Epithelial cell of prostate (primary cell): ENCODE measurements around the gene ESPN.
A peak's percentile ranks its signal among the peaks of the same experiment; 100 is the strongest.
"Not testable (repeated sequence)": the region's sequence is repeated elsewhere in the genome, so short reads cannot be mapped to it uniquely, and the experiment has no call there.

Experiments
- DNase-seq: peaks from one replicate; pipeline ENCODE4 v3.0.0-alpha.2; 2011; ENCODE audit warnings: low read depth, low spot score
- H3K27ac ChIP-seq: fragments of 450-650 bp; 2 replicates; pipeline ENCODE4 v1.5.1; 2017; ENCODE audit warnings: mild to moderate bottlenecking

The ESPN gene

GRCh38 chr1:6426972-6427350 is 2.4 kb downstream of the ESPN start:
- no peak for DNase-seq
- H3K27ac ChIP-seq = no peak overlapping the region

DNA sequence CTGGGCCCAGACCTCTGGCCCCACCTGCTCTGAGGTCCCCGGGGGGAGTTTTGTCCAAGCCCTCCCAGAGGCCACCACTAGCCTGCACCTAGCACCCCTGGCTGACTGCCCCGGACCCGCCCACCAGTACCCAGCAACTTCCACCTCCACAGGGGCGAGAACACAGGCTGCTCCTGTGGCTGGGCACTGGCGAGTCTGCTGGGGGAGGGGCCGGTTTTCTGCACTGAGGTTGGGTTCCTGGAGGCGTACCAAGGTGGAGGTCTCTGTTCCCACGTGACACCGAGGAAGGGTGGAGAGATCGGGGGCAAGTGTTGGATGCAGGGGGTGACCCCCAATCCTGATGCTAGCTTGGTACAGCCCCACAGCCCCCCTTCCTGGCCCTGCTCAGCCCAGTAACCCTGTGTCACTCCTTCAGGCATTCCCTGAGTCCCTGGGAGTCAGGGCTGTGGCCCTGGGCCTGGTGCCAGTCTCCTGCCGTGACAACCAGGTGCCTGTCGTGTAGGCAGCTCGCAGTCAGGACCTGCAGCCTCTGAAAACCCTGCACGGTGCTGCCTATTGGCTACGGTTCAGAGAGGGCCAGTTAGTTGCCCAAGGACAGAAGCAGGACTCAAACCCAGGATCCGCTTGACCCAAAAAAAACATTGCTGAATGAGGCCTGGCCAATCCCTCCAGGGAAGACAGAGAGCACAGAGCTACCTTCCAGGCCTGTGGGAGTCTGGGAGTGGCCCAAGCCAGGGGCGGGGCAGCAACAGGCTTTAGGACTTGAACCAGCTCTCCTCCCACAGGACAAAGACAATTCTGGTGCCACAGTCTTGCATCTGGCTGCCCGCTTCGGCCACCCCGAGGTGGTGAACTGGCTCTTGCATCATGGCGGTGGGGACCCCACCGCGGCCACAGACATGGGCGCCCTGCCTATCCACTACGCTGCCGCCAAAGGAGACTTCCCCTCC is 3.1 kb downstream of the ESPN start:
- H3K27ac ChIP-seq = peak overlapping the region; percentile 9
- DNase-seq = no peak

DNA sequence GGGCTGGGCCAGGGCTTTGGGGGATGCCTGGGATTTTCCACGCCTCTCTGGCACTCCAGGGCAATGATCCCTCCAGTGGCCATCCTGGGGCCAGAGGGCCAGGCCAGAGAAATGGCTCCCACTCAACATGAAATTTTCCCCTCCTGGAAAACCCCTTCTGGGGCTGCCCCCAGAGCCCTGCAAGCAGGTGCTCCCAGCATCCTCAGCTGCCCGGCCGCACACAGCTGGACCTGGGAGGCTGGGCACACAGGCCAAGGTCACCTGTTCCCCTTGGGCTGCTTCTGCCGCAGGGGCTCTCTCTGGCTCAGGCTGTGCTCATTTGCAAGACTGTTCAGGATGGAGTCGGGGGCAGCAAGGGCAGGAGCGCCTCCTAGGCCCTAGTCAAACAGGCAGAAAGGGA is 3.9 kb downstream of the ESPN start:
- DNase-seq, H3K27ac ChIP-seq: not testable (repeated sequence)

DNA sequence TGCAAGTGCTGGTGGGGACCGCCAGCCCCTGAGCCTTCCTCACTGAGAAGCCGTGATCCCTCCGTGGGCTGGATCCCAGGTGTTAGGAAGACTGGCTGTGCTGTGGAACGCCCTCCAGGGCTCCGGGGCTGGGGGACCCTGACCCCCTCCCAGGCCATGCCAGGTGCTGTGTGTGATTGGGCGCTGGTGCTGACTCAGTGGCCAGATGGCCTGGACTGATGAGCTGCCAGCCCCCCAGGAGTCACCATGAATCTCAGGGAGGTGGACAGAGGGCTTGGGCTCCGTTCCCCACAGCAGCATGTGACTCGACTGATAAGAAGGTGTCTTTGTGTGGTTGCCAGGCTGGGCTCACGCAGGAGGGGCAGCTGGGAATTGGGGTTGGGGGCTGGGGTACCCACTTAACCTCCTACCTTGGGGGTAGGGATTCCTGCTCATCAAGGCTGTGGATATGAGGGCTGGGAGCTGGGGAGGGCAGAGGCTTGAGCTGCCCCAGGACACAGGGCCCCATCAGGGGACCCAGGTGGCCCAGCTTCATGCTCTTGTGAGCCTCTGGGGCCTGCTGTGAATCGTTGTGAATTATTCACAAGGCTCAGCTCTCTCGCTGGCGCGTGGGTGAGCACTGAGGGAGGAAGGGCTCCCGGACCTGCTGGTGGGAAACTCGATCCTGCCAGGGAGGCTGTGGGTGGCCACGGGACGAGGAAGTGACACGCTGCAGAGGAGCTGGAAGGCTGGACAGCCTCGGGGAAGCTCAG is 5.3 kb downstream of the ESPN start:
- not testable (repeated sequence) for DNase-seq, H3K27ac ChIP-seq

DNA sequence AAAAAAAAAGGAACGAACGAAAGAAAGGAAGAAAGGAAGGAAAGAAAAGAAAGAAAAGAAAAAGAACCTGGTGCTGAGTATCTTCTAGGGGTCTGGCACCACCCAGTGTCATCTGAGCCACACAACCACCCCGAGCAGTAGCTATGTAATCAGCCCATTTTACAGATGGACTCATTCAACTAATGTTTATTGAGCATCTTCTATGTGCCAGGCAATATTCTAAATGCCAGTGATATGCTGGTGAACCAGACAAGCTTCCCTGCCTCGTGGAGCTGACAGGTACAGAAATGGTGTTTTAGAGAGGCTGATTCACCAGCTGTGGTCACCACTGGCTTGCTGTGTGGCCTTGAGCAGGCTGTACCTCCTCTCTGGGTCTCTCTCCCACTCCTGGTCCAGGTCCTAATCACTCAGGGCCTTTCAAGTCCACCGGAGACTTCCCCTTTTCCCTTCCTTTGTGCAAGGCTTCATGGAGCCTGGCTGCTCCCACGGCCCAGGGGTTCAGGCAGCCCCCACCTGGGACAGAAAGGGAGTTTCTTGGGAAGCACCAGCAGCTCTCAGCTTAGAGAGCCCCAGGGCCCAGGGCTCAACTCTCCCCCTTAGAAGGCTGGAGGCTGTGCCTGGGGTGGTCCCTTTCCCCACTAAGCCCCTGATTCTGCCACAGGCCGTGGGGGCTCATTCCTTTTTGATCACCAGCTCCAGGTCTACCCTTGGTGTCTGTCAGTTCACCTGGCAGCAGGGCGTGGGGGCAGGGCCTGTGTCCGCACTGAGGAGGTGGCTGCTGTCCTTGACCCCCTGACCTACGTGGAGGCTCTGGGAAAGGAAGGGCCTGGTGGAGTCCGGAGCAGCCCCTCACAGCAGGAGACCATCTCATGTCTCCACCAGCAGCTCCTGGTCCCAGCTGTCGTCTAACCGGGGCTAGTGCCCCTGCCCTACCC is 7.3 kb downstream of the ESPN start:
- DNase-seq = not testable (repeated sequence)

DNA sequence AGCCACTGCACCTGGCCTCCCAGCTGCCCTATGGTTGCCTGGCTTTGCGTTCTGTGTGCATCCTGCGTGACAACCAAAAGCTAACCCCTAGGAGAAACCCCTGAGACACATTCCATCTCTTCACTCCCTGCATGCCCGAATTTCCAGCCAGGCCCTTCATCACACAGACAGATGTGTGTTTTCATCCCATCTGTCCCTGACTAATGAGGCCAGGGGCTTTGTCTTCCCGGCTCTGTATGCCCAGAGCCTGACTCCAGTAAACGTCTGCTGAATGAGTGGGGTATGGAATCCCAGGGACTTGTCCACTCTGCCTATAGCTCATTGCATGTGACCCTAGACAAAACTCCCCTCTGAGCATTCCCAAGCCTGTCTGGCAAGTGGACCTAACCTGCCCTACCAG is 9.6 kb downstream of the ESPN start:
- DNase-seq = no peak

More for the DNA sequence above, 7.3 kb downstream of the ESPN start:
- not testable (repeated sequence) for H3K27ac ChIP-seq

DNA sequence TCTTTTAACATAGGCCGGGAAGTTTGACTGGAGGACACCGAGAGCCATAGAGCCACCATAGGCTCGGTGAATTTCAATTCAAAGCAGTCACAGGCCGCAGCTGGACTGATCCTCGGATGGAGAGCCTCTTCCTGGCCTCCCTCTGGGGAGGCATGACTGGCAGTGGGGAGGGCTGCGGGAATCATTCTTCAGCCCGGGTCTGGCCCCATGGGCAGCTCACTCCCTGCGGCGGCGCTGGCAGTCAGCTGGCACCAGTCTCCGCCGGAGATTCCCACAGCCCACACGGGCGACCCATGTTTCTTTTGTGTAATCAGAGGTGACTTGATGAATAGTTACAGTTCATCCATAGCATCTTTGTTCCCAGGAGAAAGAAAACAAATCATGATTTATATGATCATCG is 10.6 kb downstream of the ESPN start:
- DNase-seq = no peak
- no peak overlapping the region for H3K27ac ChIP-seq

More for the DNA sequence above, 9.6 kb downstream of the ESPN start:
- H3K27ac ChIP-seq = no peak overlapping the region

DNA sequence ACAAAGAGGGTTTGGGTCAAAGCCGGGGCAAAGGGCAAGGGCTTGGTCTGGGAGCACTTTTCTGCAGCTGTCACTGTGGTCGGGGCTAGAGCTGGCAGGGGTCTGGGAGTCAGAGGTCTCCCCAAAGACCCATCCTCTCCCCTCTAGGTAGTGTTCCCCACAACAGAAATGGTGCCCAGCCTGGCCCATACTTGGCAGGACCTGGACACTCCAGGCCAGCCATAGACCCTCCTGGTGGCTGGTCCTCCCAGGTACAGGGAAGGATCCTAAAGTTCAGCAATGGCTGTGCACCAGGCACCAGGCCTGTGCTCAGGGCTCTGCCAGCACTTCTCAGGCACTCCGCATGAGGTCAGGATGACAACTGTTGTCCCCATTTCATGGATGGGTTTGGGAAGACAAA is 11.0 kb downstream of the ESPN start:
- H3K27ac ChIP-seq = no peak overlapping the region
- DNase-seq = no peak

DNA sequence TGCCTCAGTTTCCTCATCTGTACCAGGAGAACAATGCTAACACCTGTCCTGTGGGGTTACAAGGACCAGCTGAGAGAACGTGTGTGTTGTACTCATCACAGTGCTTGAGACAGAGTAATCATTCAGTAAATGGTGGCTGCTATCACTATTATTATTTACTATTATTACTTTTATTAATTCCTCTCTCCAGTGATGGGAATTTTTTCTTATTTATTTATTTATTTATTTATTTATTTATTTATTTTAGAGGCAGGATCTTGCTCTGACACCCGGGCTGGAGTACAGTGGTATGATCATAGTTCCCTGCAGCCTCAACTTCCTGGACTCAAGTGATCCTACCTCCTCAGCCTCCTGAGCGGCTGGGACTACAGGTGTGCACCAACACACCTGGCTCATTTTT is 11.7 kb downstream of the ESPN start:
- not testable (repeated sequence) for DNase-seq, H3K27ac ChIP-seq

- DNase-seq = not testable (repeated sequence)
Observed at GRCh38 chr1:6437012-6437700, 12.6 kb downstream of the ESPN start.

GRCh38 chr1:6438047-6438525 is 13.5 kb downstream of the ESPN start:
- H3K27ac ChIP-seq = no peak overlapping the region
- no peak for DNase-seq

More at GRCh38 chr1:6437012-6437700, 12.6 kb downstream of the ESPN start:
- not testable (repeated sequence) for H3K27ac ChIP-seq

DNA sequence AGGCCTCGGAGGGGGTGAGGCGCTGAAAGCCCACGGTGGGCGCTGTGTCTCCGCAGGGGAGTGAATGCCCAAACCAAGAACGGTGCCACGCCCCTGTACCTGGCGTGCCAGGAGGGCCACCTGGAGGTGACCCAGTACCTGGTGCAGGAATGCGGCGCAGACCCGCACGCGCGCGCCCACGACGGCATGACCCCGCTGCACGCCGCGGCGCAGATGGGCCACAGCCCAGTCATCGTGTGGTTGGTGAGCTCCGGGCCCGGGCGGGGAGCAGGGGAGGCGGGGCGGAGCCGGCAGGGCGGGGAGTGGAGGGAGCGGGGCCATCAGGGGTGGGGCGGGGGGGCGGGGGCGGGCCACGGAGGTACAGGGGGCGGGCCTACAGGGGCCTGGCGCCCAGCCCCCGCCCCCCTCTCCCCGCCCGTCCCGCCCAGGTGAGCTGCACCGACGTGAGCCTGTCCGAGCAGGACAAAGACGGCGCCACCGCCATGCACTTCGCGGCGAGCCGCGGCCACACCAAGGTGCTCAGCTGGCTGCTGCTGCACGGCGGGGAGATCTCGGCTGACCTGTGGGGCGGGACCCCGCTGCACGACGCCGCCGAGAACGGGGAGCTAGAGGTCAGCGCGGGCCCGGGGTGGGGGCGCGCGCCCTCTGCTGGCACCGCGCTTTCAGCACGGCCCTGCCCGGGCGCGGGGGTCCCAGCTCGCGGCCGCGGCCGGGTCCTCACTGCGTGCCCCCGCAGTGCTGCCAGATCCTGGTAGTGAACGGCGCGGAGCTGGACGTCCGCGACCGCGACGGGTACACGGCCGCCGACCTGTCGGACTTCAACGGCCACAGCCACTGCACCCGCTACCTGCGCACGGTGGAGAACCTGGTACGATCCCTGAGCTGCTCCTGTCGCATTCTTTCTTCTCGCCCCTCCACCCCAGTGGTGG is 15.9 kb downstream of the ESPN start:
- DNase-seq = no peak
- H3K27ac ChIP-seq = no peak overlapping the region

DNA sequence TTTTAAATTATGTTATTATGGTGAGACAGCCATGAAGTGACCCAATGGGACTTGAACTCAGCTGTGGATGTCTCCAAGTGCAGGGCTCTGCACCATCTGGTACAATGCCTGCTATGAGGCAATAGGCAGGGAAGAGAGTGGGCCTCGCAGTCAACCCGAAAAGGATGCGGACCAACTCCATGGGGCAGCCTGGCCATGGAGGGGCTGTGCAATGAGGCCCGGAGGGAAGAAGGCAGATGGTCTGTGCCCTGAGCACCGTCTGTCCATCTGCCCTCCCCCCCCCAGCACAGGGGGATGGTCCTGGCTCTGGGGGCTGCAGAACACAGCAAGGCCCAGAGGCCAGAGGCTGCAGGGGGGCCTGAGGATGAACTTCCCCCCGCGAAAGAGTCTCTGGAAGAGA is 17.0 kb downstream of the ESPN start:
- H3K27ac ChIP-seq = no peak overlapping the region
- no peak for DNase-seq

DNA sequence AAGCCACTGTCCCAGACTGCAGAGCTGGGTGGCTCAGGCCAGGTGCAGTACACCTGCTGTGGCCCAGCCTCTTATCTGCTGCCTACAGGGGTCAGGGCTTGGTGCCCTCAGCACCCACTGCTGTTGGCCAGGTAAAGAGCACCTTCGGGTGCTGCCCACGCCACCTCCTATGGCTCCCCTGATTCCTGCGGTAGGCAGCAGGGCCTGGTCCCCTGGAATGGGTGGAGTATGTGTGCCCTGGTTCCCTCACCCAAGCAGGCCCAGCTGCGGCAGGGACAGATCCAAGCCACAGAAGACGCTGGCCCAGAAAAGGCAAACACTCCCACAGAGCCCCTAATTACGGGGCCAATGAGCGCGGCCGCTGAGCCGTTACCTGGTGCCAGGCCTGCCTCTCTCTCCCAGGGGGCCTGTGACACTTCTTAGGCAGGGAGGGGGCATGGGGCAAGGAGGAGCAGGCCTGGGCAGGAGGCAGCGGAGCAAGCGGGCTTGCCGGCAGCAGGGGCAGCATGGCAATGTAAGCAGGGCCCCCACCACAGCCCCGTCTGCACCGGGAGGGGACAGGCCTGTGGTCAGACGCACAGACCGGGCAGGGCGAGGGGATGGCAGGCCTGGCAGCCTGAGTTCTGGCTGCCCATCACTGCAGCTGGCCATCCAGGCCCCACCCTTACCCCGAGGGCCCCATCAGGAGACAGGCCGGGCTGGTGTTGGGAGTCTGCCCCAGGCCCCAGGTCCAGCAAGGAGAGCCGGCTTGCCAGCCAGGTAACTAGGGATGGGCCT is 19.0 kb downstream of the ESPN start:
- no peak for DNase-seq
- H3K27ac ChIP-seq = no peak overlapping the region

DNA sequence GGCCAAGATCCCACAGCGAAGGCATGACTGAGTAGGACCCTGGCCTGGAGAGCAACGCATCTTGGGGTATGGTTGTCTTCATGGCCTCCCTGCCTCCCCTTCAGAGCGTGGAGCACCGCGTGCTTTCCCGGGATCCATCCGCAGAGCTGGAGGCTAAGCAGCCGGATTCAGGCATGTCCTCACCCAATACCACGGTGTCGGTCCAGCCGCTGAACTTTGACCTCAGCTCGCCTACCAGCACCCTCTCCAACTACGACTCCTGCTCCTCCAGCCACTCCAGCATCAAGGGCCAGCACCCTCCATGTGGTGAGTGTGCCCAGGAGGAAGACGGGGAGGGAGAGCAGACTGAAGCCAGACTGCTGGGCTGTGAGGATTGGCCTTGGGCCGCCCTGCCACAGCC is 19.8 kb downstream of the ESPN start:
- H3K27ac ChIP-seq = no peak overlapping the region
- no peak for DNase-seq

- no peak for DNase-seq
- no peak overlapping the region for H3K27ac ChIP-seq
Observed at GRCh38 chr1:6445062-6445763, 20.6 kb downstream of the ESPN start.

DNA sequence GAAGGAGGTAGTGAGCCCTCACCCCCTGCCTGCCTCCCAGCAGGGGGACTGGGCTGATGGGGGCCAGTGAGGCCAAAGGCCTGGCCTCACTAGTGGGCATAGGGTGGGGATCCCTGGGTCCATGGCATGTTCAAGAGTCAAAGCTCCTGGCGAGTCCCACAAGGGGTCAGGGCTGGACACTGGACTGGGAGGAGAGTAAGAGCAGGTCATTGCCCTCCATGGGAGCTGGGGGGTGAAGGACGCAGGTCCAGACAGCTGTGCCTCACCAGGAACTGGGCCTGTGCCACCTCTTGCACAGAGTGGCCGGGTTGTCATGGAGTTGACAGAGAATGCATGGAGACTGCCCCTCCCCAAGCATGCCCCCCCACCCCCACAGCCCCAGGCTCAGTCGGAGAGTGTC is 21.4 kb downstream of the ESPN start:
- DNase-seq, H3K27ac ChIP-seq: not testable (repeated sequence)
